Caco-2 (cell line): Measurements from ENCODE around the gene CDH12. TPM values are rescaled to one million over a fixed set of nuclear protein-coding genes. Genes with fewer than 3 reads are reported as not detected.
"Not testable (repeated sequence)": the region's sequence is repeated elsewhere in the genome, so short reads cannot be mapped to it uniquely, and the experiment has no call there.

Experiments
- BruUV-seq: library from RNA; stranded (reverse); fragments of 400-500 nt; replicated peaks from 2 replicates; lab custom pipeline; 2021; lab: Mats Ljungman, UMichigan
- CTCF ChIA-PET: fragments of 300-600 bp; sonication (Branson Sonifier 250); formaldehyde crosslinking; loops from one replicate; lab custom pipeline; 2022; ENCODE audit warnings: antibody characterized with exemption; lab: Charles Lee
- POLR2A ChIA-PET: fragments of 300-600 bp; sonication (Branson Sonifier 250); formaldehyde crosslinking; loops from one replicate; lab custom pipeline; 2022; ENCODE audit warnings: antibody characterized with exemption; lab: Charles Lee
- DNase-seq, 2 experiments: peaks; one replicate each; pipeline versions ENCODE4 v3.0.0 to v3.0.0-alpha.2; 2020 to 2022
- H3K27me3 ChIP-seq: replicated peaks from 2 replicates; pipeline ENCODE4 v1.6.0; 2011; ENCODE audit warnings: low read length; ENCODE audit not compliant: control insufficient read depth, insufficient read depth
- H3K36me3 ChIP-seq: 2 replicates; pipeline ENCODE4 v1.5.1; 2011; ENCODE audit warnings: low read length; ENCODE audit not compliant: control insufficient read depth, insufficient read depth
- H3K4me1 ChIP-seq: fragments of 250-450 bp; sonication (Bioruptor Pico); 2 replicates; pipeline ENCODE4 v1.5.1; 2020; ENCODE audit warnings: mild to moderate bottlenecking
- H3K4me3 ChIP-seq: 2 replicates; pipeline ENCODE4 v1.5.1; 2011; ENCODE audit warnings: low read depth, mild to moderate bottlenecking, control low read depth, low read length
- H3K9me3 ChIP-seq: fragments of 250-450 bp; sonication (Bioruptor Pico); 2 replicates; pipeline ENCODE4 v1.5.1; 2020; ENCODE audit warnings: mild to moderate bottlenecking, moderate library complexity
- H3K27ac Mint-ChIP-seq: one replicate; pipeline ENCODE4 v1.8.0; 2022; ENCODE audit warnings: mixed read lengths; ENCODE audit not compliant: unreplicated experiment
- H3K27me3 Mint-ChIP-seq: one replicate; pipeline ENCODE4 v1.8.0; 2022; ENCODE audit warnings: mixed read lengths; ENCODE audit not compliant: insufficient read depth, unreplicated experiment
- H3K36me3 Mint-ChIP-seq: one replicate; pipeline ENCODE4 v1.8.0; 2022; ENCODE audit warnings: mild to moderate bottlenecking, mixed read lengths; ENCODE audit not compliant: insufficient read depth, unreplicated experiment
- H3K4me1 Mint-ChIP-seq: one replicate; pipeline ENCODE4 v1.8.0; 2022; ENCODE audit warnings: low read depth, mixed read lengths; ENCODE audit not compliant: unreplicated experiment
- H3K4me3 Mint-ChIP-seq: one replicate; pipeline ENCODE4 v1.8.0; 2022; ENCODE audit warnings: mild to moderate bottlenecking, moderate library complexity, mixed read lengths; ENCODE audit not compliant: unreplicated experiment
- H3K9me3 Mint-ChIP-seq: one replicate; pipeline ENCODE4 v1.8.0; 2022; ENCODE audit warnings: mixed read lengths; ENCODE audit not compliant: unreplicated experiment
- intact Hi-C: fragments of 100-400 bp; cut with micrococcal nuclease; formaldehyde crosslinking; loops from one replicate; pipeline ENCODE4 v1.10.0; 2022; ENCODE audit not compliant: unreplicated experiment
- total RNA-seq: library from RNA; stranded (reverse); gene quantifications from 2 replicates; pipeline ENCODE4 v1.2.3, GENCODE V29; 2022

The CDH12 gene
- total RNA-seq, 1 experiment from 2014 or later, result not detected

DNA sequence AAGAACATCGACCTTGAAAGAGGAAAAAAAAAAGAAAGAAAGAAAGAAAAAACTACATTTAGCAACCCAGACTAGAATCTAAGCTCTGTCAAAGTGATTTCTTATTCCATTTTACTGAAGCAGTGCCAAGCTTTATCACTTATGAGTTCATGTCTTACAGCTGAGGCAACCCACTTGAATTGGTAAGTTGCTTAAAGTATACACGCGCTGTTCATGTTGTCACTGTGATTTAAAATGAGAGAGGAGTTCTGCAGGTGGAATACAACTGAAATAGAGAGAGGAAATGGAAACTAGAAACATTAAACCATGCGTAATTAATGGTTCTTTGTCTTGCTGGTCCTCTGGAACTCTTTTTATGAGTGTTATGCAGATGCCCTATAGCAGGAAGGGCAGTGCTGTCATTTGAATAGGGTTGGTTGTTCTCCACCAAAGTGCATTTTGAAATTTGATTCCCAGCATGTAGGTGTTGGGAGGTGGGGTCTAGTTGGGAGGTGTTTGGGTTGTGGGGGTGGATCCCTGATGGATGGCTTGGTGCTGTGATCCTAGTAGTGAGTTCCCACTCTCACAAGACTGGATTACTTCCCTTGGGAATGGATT is 665.4 kb downstream of the CDH12 start:
- intact Hi-C loops, result not testable (repeated sequence)

DNA sequence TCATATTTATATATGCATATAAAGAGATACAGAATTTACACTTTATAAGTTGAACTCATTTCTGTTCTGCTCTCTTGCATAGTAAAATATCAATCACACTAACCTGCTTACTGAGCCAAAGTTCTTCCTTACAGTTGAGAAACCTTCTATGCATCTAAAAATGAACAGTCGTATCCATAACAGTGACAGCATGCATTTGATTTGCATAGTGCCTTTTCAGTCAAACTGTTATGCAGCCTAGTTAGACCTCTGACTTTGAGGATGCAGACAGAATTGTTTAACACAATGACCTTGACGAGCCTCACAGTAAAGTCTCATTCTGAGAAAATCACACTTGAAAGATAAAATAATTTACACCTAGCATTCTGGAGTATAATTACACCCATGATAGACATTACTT is 683.9 kb downstream of the CDH12 start:
- BruUV-seq, DNase-seq, H3K4me3 ChIP-seq, H3K4me3 Mint-ChIP-seq, H3K4me1 ChIP-seq, H3K27me3 Mint-ChIP-seq, intact Hi-C loops, H3K9me3 Mint-ChIP-seq, H3K9me3 ChIP-seq, H3K27me3 ChIP-seq, H3K36me3 Mint-ChIP-seq, H3K4me1 Mint-ChIP-seq, H3K36me3 ChIP-seq, POLR2A ChIA-PET, CTCF ChIA-PET, H3K27ac Mint-ChIP-seq: not testable (repeated sequence)

More for the DNA sequence above, 665.4 kb downstream of the CDH12 start:
- H3K4me1 Mint-ChIP-seq, H3K27me3 Mint-ChIP-seq, DNase-seq, H3K27me3 ChIP-seq, H3K4me3 ChIP-seq, H3K4me1 ChIP-seq, H3K4me3 Mint-ChIP-seq, H3K9me3 ChIP-seq, POLR2A ChIA-PET, H3K27ac Mint-ChIP-seq, BruUV-seq, CTCF ChIA-PET, H3K36me3 ChIP-seq, H3K9me3 Mint-ChIP-seq, H3K36me3 Mint-ChIP-seq: not testable (repeated sequence)

DNA sequence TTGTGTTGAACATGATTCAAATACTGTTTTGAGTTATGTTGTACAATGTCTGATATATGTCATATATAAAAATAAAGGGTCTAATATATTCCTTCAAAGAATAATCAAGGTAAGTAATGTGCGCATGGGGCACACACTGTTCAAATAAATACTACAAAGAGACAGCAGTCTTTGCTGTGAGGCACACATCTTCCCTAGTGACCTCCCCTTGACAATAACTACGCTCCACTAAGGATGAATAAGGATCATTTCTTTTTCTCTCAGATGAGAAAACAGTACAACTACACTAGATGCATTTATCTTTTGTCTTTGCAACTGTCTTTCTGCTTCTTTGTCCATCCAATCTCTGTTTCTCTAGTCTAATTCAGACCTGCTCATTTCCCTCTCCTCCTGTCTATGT is 684.4 kb downstream of the CDH12 start:
- CTCF ChIA-PET, intact Hi-C loops, H3K36me3 Mint-ChIP-seq, DNase-seq, H3K27ac Mint-ChIP-seq, H3K4me3 ChIP-seq, BruUV-seq, H3K4me1 ChIP-seq, H3K27me3 ChIP-seq, H3K4me1 Mint-ChIP-seq, H3K9me3 Mint-ChIP-seq, H3K36me3 ChIP-seq, H3K9me3 ChIP-seq, H3K27me3 Mint-ChIP-seq, H3K4me3 Mint-ChIP-seq, POLR2A ChIA-PET: not testable (repeated sequence)

DNA sequence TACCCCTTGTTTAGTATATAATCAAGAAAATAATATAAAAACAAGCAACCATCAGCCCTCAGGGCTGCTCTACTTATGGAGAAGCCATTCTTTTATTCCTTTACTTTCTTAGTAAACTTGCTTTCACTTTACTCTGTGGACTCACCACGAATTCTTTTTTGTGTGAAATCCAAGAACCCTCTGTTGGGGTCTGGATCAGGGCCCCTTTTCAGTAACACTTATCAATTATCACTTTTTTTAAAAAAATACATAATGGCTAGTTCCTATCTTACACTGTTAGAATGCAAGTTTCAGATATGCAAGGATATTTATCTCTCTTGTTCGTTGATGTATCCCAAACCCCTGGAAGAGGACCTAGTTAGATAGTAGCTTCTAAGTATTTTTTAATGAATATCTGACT is 687.2 kb downstream of the CDH12 start:
- H3K4me3 ChIP-seq, BruUV-seq, H3K27ac Mint-ChIP-seq, H3K4me1 Mint-ChIP-seq, H3K9me3 Mint-ChIP-seq, H3K36me3 Mint-ChIP-seq, H3K27me3 ChIP-seq, intact Hi-C loops, CTCF ChIA-PET, H3K36me3 ChIP-seq, H3K4me1 ChIP-seq, H3K27me3 Mint-ChIP-seq, H3K9me3 ChIP-seq, DNase-seq, H3K4me3 Mint-ChIP-seq, POLR2A ChIA-PET: not testable (repeated sequence)

DNA sequence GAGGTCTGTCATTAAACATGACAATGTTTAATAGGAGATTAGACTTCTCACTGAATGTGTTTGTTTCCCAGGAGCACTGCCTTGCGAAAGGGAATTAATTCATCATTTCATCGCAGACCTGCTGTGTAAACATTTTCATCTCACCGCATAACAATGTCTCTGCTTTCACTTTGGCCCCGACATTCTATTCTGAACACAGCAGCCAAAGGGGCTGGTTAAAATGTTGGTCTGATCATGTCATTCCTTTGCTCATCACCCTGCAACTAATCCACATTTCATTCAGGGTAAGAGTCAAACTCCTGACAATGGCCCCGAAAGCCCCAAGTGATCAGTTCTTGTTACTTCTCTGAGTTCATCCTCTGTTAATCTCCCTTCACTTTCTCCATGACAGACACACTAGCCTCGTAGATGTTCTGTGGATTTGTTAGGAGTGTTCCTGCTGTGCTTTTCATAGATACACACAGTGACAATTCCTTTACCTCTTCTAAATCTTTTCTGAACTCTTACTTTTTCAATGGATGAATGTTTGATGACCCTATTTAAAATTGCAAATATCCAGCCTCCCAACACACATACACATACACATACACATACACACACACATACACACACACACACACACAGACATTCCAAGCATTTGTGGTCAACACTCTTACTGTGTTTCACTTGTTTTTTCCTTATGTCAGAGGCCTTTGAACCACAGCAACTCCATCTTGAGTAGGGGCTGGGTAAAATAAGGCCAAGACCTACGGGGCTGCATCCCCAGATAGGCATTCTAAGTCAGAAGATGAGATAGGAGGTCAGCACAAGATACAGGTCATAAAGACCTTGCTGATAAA is 688.0 kb downstream of the CDH12 start:
- H3K9me3 ChIP-seq, H3K36me3 ChIP-seq, DNase-seq, H3K27me3 Mint-ChIP-seq, H3K4me1 Mint-ChIP-seq, CTCF ChIA-PET, POLR2A ChIA-PET, H3K27me3 ChIP-seq, BruUV-seq, H3K27ac Mint-ChIP-seq, H3K4me1 ChIP-seq, H3K4me3 Mint-ChIP-seq, H3K36me3 Mint-ChIP-seq, H3K9me3 Mint-ChIP-seq, intact Hi-C loops, H3K4me3 ChIP-seq: not testable (repeated sequence)

DNA sequence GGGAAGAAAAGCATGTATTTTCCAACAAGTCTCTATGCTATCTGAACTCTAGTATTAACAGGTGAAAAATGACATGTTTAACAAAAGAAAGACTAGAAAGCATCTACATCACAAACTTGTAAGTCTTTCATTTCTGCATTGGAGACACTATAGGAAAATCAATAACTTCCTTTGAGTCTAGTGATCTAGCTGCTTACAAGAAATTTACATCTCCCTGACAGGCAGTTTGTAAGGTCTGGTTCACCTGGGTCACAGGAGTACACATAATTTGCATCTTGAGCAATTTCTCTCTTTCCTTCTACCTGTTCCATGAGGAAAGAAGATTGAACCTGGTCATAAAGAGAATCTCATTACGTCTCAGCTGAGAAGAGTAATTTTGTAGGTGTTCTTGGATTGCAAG is 696.2 kb downstream of the CDH12 start:
- H3K27me3 Mint-ChIP-seq, H3K4me3 Mint-ChIP-seq, H3K4me3 ChIP-seq, H3K27ac Mint-ChIP-seq, H3K4me1 ChIP-seq, H3K36me3 ChIP-seq, intact Hi-C loops, H3K4me1 Mint-ChIP-seq, H3K9me3 Mint-ChIP-seq, H3K36me3 Mint-ChIP-seq, H3K9me3 ChIP-seq, DNase-seq, CTCF ChIA-PET, H3K27me3 ChIP-seq, POLR2A ChIA-PET, BruUV-seq: not testable (repeated sequence)

DNA sequence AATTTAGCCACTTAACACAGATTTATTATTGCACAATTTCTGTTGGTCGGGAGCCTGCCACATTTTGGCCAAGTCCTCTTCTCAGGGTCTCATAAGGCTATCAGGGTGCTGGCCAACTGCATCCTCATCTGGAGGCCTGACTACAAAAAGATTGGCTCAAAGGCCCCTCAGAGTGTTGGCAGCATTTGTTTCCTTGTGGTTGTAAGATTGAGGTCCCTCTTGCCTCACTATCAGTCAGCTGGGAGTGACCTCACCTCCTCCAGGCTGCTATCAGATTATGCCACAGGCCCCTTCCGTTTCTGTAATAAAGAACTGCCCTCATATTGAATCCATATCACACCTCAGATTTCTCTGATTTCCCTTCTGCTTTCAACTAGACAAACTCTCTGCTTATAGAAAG is 698.4 kb downstream of the CDH12 start:
- H3K36me3 ChIP-seq, H3K4me1 Mint-ChIP-seq, H3K27me3 Mint-ChIP-seq, H3K4me1 ChIP-seq, CTCF ChIA-PET, BruUV-seq, H3K4me3 Mint-ChIP-seq, H3K27me3 ChIP-seq, DNase-seq, H3K9me3 Mint-ChIP-seq, H3K36me3 Mint-ChIP-seq, H3K27ac Mint-ChIP-seq, POLR2A ChIA-PET, H3K9me3 ChIP-seq, H3K4me3 ChIP-seq, intact Hi-C loops: not testable (repeated sequence)
